H54 (cell line): Measurements from ENCODE around the gene GABBR2.
A peak's percentile ranks its signal among the peaks of the same experiment; 100 is the strongest.
"Not testable (repeated sequence)": the region's sequence is repeated elsewhere in the genome, so short reads cannot be mapped to it uniquely, and the experiment has no call there.

Source experiments
- DNase-seq: peaks from one replicate; pipeline ENCODE4 v3.0.0; 2011; ENCODE audit warnings: low spot score, mixed read lengths; ENCODE audit not compliant: insufficient read length
- FAIRE-seq: peaks from 3 replicates; lab custom pipeline; 2011; peaks lifted over from hg19 to GRCh38; lab: Jason Lieb, UNC
- POLR2A ChIP-seq: IDR thresholded peaks from 2 replicates; pipeline ENCODE4 v1.6.1; 2011; ENCODE audit warnings: low read depth, mild to moderate bottlenecking, low read length

GABBR2 gene

GRCh38 chr9:98304381-98304780 is 404.4 kb downstream of the GABBR2 start:
- TF ChIP-seq POLR2A: no peak
- FAIRE-seq (no peak), DNase-seq (no peak)

GRCh38 chr9:98303633-98304125 is 405.1 kb downstream of the GABBR2 start:
- FAIRE-seq (no peak), DNase-seq (no peak)
- TF ChIP-seq POLR2A: no peak

- FAIRE-seq: no peak
- no peak for TF ChIP-seq POLR2A
- no peak for DNase-seq
Measured at GRCh38 chr9:98302938-98303632, 405.6 kb downstream of the GABBR2 start.

GRCh38 chr9:98302150-98302549 is 406.6 kb downstream of the GABBR2 start:
- TF ChIP-seq POLR2A: no peak
- no peak for DNase-seq
- FAIRE-seq: no peak

GRCh38 chr9:98300611-98301010 is 408.1 kb downstream of the GABBR2 start:
- TF ChIP-seq POLR2A: no peak
- no peak for FAIRE-seq
- no peak for DNase-seq

GRCh38 chr9:98298476-98298875 is 410.3 kb downstream of the GABBR2 start:
- TF ChIP-seq POLR2A: no peak
- no peak for FAIRE-seq

GRCh38 chr9:98295824-98296223 is 412.9 kb downstream of the GABBR2 start:
- no peak for TF ChIP-seq POLR2A
- DNase-seq (no peak), FAIRE-seq (no peak)

More at GRCh38 chr9:98298476-98298875, 410.3 kb downstream of the GABBR2 start:
- no peak for DNase-seq

- no peak for TF ChIP-seq POLR2A
- no peak for DNase-seq
- no peak for FAIRE-seq
Measured at GRCh38 chr9:98291820-98292219, 416.9 kb downstream of the GABBR2 start.

GRCh38 chr9:98290411-98290810 is 418.3 kb downstream of the GABBR2 start:
- no peak for FAIRE-seq
- DNase-seq: no peak
- no peak for TF ChIP-seq POLR2A

GRCh38 chr9:98289614-98290201 is 419.0 kb downstream of the GABBR2 start:
- no peak for DNase-seq
- no peak for FAIRE-seq
- no peak for TF ChIP-seq POLR2A

- FAIRE-seq: no peak
- DNase-seq: no peak
- TF ChIP-seq POLR2A: no peak
Measured at GRCh38 chr9:98288881-98289280, 419.9 kb downstream of the GABBR2 start.

GRCh38 chr9:98287384-98287783 is 421.4 kb downstream of the GABBR2 start:
- TF ChIP-seq POLR2A: no peak
- no peak for FAIRE-seq
- peak; percentile 44 for DNase-seq

GRCh38 chr9:98285446-98285845 is 423.3 kb downstream of the GABBR2 start:
- no peak for TF ChIP-seq POLR2A
- DNase-seq: no peak
- no peak for FAIRE-seq

GRCh38 chr9:98284754-98285153 is 424.0 kb downstream of the GABBR2 start:
- FAIRE-seq (no peak), DNase-seq (no peak)
- TF ChIP-seq POLR2A: no peak

GRCh38 chr9:98283143-98283542 is 425.6 kb downstream of the GABBR2 start:
- FAIRE-seq: not testable (repeated sequence)

More at GRCh38 chr9:98283143-98283542, 425.6 kb downstream of the GABBR2 start:
- not testable (repeated sequence) for DNase-seq
